Activated CD4-positive, alpha-beta T cell treated with anti-CD3 and anti-CD28 coated beads, Interleukin-2, amount 50 U/mL, for 16 hours (primary cell): Measurements from ENCODE around the gene CHSY1.
A peak's percentile ranks its signal among the peaks of the same experiment; 100 is the strongest.

ENCODE experiments used
- DNase-seq: peaks from one replicate; pipeline ENCODE4 v3.0.0-alpha.2; 2020

The CHSY1 gene

DNA sequence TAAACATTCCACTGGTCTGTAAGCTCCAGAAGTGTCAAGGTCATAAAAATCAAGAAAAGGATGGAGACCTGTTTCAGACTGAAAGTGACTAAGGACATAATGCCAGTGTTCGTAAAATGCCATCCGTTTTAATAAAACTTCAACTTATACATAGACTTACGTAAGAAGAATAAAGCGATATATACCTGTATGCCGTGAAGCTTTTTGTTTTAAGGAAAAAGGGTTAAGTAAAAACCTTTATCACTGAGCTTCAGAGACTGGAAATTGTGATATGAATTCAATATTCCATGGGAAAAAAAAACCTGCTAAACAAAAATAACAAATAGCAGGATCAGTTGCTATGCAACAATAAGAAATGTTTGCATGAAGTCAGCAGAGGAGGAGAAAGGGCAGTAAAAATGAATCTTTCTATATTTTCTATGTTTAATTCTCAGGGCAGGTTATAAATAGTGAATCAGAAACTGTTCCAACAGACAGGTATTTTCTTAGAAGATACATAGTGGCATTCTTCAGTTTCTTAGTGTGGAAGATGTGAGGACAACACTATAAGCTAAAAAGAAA lies 42.5 kb downstream of the CHSY1 start:
- no peak for DNase-seq

DNA sequence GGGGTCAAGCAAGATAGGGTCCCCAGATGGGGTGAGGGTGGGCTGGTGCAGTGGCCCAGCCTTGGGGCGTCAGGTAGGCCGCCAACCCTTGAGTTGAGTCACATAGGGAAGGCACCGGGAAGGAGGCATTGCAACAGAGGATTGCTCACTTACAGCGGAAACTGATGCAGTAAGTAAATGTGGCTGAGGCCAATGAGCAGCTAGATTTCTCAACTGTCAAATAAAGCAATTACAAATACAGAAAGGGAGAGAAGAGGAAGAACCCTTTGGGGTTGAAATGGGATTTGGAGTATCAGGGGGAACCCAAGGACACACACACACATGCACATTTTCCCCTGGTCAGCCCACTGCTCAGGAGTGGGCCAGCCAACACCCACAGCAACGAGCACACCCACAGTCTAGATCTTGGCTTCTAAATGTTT lies 44.0 kb downstream of the CHSY1 start:
- DNase-seq: no peak

DNA sequence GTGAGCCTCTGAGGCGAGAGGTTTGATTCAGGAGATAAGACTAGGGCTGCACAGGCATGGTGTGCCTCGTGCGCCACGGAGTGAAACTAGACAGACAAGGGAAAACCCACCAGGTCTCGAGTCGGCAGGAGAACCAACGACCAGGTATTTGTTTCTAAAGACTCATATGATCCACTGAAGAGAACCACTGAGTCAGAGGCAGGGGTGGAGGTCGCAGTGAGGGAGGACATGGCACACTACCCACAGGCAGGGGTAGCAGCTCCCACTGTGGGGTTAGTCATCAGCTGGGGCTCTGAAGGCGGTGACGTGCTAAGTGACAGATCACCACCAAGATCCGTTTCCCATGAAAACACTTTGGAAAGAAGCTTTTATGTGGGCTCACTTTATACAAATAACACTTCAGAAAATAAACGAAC lies 45.7 kb downstream of the CHSY1 start:
- DNase-seq: peak; percentile 87

DNA sequence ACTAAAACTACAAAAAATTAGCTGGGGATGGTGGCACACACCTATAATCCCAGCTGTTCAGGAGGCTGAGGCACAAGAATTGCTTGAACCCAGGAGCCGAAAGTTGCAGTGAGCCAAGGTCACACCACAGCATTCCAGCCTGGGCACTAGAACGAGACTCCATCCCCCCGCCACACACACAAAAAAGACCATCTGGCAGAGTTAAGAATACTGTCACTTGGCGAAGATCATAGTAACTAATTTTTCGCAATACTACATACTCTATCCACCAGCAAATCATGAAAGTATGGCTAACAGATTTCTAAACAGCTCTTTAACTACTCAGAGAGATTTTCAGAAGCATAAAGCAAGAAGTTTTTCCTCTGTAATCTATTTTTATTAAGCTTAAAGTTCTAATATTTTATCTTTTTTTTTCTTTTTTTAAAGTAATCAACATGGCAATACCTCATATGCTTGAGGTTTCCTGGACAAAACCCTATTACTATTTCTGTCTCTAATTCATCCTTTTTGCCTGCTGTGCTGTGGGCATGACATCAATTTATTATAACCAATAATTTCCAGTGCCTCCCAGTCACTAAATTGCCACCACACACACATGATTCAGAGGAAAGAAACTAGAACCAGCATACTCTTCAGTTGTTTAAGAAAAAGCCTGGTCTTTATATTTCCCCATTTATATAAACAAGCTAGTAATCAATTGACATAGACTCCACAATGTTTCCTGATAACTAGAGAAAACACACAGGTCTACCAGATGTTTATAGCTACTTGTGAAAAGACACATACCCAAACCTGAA lies 46.9 kb downstream of the CHSY1 start:
- no peak for DNase-seq

DNA sequence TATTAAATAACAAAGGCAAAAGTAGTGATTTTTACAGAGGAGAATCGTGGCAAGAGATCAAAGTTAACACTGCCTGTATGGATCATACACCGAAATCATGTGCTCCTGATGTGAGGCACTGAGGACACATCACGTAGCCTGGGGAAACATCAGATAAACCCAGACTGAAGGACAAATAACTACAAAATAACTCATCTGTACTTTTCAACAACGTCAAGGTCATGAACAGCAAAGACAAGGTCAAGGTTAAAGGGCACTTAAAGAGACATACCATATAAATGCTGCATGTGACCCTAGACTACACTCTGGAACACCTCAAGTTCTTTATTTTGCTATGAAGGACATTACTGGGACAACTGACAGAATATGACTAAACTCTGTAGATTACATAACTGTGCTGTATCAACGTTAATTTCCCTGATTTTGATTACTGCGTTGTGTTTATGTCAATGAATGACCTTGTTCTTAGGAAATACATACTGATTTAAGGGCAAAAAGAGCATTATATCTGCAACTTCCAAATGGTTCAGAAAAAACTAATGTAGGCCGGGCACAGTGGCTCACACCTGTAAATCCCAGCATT lies 48.1 kb downstream of the CHSY1 start:
- peak; percentile 37 for DNase-seq

GRCh38 chr15:101203029-101203573 lies 48.7 kb downstream of the CHSY1 start:
- peak; percentile 75 for DNase-seq

DNA sequence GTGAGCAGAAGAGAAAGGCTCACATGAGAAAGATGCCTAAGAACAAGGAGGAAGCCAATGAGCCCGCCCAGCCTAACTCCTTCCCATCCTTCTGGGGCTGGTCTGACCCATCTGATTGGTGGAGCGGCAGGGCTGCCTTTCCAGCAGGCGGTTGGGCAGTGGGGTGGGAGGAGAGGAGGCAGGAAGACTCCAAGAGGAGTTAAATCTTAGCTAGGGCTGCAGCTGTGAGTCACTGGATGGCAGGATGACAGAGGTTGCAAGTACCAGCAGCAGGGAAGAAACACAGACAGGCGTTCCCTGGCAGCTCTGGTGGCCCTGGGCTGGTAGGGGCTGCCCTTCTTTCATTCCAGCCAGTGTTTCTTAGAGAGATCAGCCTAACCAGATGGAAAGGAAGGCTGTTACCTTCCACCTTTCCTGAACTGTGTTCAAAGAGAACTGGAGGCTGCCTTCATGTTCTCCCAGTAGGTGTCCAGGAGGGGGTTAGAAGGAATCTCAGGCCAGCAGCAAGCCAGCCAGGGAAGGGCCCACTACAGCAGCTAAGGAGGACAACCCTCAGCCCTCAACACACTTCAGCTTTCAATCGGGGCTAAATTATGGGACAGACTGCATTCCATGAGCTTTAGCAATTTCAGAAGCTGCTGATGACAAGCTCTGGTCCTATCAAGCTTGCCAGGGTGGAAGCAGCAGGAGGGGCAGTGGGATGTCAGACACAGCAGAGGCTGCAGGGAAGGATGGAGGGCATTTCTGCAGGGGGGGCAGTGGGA lies 50.3 kb downstream of the CHSY1 start:
- peak; percentile 62 for DNase-seq

GRCh38 chr15:101200181-101200580 lies 51.7 kb downstream of the CHSY1 start:
- DNase-seq: no peak

DNA sequence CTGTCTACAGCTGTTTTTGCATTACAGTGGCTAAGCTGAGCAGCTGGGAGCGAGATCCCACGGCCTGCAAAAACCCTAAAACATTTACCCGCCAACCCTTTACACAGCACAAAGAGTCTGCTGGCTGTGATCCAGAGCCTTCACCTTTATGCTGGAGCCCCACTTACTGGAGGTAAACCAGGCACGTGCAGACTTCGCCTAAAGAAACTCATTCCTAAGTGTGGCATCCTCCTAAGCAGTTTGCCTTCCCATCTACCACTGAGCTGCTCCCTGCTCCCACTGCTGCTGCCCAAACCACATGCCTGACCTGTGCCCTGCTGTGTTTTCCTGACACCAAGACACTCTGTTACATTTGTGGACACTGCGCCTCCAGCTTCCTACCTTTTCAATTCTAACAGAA lies 53.0 kb downstream of the CHSY1 start:
- no peak for DNase-seq

GRCh38 chr15:101198031-101198575 lies 53.7 kb downstream of the CHSY1 start:
- no peak for DNase-seq

DNA sequence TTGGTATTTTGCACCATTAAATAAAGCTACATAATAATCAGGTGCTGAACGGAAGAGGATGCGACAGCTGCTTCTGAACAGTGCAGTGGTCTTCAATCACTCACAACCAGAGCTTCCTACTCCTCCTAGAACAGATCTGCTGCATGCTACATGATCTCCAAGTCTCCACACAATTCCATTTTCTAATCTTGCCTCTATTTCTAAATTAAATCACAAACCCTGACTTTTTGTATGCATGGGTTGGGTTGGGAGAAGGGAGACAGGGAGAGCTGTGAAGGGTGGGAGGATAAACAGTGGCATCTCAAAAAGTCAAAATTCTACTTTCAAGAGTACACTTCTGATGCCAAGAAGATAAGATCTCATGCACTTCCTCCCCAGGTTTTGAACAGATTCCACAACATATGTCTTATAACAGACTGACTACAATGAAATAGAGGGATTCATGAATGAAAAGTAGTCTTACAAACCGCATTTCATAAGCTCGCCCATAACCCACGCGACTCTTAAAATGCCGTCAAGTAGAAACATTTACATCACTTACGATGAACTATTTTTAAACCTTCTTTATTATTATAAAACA lies 57.2 kb downstream of the CHSY1 start:
- peak; percentile 35 for DNase-seq

GRCh38 chr15:101193806-101194545 lies 57.9 kb downstream of the CHSY1 start:
- DNase-seq: no peak

DNA sequence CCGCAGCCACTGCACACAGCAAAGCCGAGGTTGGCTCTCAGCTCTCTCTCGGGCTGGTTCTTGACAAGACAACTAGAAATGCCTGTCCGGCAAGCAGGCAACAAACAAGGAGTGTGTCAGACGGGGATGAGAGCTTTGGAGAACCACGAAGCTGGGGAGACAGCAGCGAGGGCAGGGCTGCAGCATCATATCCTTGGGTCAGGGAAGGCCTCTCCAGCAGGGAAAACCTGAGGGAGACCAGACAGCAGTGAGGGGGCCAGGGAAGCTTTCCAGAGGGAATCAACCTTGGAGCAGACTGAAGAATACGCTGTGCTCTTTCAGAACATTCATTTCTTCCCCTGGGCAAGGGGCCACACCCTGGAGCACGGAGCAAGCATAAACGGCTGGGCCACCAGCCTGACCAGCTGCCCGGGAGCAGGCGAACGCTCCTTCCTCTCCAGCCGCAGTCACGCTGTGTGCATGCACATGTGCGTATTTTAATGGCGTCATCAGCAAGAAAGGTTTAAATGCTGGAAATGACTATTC lies 58.7 kb downstream of the CHSY1 start:
- no peak for DNase-seq

DNA sequence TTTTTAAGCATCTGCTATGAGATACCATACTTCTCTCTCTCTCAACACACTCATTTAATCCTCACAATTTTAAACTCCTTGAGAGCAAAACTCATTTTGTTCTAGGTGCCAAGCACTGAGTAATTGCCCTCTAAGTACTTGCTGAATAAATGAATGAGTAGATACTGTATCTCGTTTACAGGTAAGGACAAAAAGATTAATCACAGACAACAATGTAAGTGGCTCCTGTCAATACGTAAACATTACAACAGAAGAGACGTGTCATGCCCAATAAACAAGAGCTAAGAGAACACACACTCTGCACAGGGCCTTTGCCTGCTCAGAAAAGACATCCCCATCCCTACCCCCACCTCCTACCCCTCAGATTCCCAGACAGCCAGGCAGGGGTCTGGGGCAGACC lies 59.8 kb downstream of the CHSY1 start:
- DNase-seq: no peak

GRCh38 chr15:101191242-101191641 lies 60.6 kb downstream of the CHSY1 start:
- DNase-seq: no peak

- no peak for DNase-seq
These were observed 61.7 kb downstream of the CHSY1 start for GRCh38 chr15:101190092-101190595.

GRCh38 chr15:101189409-101190091 lies 62.3 kb downstream of the CHSY1 start:
- DNase-seq: no peak

DNA sequence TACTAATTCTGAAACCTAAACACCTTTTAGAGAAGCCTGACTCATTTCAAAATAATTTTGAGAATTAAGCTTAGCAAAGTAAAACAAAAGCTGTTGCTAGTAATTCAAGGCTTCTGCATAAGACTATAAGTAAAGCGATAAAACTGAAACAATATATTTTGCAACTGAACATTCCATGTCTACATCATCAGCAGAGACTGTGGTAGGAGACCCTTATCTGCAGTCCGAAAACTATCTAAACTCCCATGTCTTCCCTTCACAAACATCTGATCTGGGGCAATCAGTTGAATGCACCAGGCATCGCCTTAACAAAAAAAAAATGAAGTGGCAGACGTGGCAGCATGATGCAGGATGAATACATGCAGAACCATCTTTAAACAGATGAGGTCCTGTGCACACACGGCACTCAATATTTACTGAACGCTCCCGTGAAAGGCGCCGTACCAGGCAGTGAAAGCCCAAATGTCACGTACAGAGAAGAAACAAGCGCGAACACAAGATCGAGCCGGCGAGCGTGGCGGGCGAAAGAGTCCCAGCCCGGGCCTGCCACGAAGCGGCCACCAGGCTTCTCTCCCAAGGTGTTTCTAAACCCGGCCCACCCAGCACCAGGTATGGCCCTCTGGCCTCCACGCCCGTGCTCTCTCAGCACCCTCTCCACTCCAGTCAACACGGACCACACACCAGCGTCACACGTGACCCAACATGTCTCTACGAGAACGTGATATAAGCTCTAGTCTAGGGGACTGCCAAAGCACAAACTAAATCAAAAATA lies 63.0 kb downstream of the CHSY1 start:
- DNase-seq: peak; percentile 79

DNA sequence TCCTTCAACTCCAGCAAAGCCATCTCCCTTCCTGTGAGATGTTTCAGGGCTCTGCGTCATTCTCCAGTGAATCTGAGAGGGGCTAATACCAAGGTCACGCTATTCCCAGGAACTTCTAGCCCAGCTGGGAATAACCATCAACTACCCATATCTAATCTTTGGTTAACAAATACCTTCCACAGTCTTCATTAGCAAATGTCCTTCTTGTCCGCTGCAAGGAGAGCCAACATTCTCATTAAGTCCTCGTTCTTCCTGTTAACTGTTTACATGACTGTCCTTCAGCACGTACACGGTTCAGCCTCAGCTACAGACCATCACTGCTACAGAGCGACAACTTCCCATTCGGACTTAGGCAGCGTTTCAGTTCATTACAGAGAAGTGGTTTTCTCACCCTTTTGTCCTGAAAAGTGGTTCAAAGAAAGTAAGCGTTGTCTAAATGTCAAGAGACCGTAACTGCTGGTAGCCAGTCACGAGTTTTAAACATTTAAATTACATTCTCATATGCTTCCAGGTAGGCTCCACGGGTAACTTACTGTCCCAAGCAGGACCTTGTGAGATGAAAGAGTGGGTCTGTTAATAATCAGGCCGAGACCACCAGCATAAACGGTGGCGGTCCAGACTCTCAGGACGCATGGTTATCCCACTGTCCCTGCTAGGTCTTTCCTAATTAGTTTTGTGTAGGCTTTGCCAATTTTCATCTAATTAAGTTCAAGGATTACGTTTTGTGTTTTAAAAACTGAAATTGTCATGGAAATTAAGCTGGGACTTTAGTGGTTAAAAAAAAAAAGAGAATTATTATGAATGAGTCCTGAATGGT lies 63.8 kb downstream of the CHSY1 start:
- DNase-seq: no peak
